Measurements from ENCODE around the gene LARGE1.

DNA sequence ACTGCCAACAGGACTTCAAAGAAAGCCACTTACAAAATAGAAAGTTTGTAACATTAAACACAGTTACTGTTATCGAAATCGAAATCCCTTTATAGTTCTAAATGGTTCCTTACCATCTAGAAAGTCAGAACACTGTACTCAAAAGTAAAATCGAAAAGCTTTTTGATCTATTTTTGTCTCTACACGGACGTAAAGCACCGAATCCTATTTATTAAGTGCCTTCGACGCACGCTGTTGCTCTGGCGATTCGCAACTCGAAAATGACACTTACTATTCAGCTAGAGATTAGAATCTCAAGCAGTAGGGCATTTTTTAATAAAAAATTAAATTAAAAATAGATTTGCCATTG lies 78.3 kb downstream of the LARGE1 start:
- TF ChIP-seq, protein P1, sequence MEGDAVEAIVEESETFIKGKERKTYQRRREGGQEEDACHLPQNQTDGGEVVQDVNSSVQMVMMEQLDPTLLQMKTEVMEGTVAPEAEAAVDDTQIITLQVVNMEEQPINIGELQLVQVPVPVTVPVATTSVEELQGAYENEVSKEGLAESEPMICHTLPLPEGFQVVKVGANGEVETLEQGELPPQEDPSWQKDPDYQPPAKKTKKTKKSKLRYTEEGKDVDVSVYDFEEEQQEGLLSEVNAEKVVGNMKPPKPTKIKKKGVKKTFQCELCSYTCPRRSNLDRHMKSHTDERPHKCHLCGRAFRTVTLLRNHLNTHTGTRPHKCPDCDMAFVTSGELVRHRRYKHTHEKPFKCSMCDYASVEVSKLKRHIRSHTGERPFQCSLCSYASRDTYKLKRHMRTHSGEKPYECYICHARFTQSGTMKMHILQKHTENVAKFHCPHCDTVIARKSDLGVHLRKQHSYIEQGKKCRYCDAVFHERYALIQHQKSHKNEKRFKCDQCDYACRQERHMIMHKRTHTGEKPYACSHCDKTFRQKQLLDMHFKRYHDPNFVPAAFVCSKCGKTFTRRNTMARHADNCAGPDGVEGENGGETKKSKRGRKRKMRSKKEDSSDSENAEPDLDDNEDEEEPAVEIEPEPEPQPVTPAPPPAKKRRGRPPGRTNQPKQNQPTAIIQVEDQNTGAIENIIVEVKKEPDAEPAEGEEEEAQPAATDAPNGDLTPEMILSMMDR (IDR thresholded peaks at IDR 0.05; ENCODE audit: insufficient read depth, low read length, poor library complexity, severe bottlenecking) = no peak
- TF ChIP-seq EZH2phosphoT487 (conservative IDR thresholded peaks at IDR 0.05; ENCODE audit: low read length) = no peak

Measured in SU-DHL-6 (cell line).